A549 treated with CpdA at 1 μM for 4 hours (cell line): ENCODE results near the gene MBIP. TPM values are rescaled to one million over a fixed set of nuclear protein-coding genes. Genes with fewer than 3 reads are reported as not detected.

Experiments used
- total RNA-seq: library from RNA; stranded (reverse); fragments of 200-300 nt; extraction: Qiagen RNA extraction; gene quantifications from 5 replicates; pipeline ENCODE4 v1.2.3, GENCODE V29; 2022; ENCODE audit warnings: low read depth

The MBIP gene, protein sequence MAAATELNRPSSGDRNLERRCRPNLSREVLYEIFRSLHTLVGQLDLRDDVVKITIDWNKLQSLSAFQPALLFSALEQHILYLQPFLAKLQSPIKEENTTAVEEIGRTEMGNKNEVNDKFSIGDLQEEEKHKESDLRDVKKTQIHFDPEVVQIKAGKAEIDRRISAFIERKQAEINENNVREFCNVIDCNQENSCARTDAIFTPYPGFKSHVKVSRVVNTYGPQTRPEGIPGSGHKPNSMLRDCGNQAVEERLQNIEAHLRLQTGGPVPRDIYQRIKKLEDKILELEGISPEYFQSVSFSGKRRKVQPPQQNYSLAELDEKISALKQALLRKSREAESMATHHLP
- total RNA-seq = 12.4 to 17.6 TPM (median 16.0 TPM) in 5 replicates

GRCh38 chr14:36320200-36320896 is at the start of gene MBIP:
MBIP (minus strand) TSS chr14:36320637; CDS start chr14:36320588, 49 bp downstream.

Other genes with a start within 250 kb of the MBIP start
- not detected in 5 replicates for gene PTCSC3, start 143.9 kb downstream of the MBIP start, total RNA-seq
- 0.03 to 0.06 TPM in 2 of 5 replicates, not detected in the others for gene NKX2-1, start 199.6 kb upstream of the MBIP start, total RNA-seq